ENCODE measurements around the gene NCKAP5.

GRCh38 chr2:132815516-132815915, 752.7 kb downstream of the NCKAP5 start:
- TF ChIP-seq CTCF (conservative IDR thresholded peaks at IDR 0.05; ENCODE audit: low read depth, low read length) (no peak), EZH2 (IDR thresholded peaks at IDR 0.05; ENCODE audit: low read length, unreplicated experiment) (no peak), EZH2phosphoT487 (IDR thresholded peaks at IDR 0.05; ENCODE audit: borderline replicate concordance, low read length) (no peak)

Measured in PC-3 (cell line).